WTC11 (cell line): ENCODE results near the gene LMAN2. TPM values are rescaled to one million over a fixed set of nuclear protein-coding genes. Genes with fewer than 3 reads are reported as not detected.

Experiments used
- ATAC-seq: fragments of 200-7000 bp; cut with Tn5 transposase; 2 replicates; pipeline ENCODE4 v1.10.0; 2021; ENCODE audit warnings: mild to moderate bottlenecking, moderate library complexity
- CTCF ChIA-PET: fragments of 300-600 bp; sonication (Branson Sonifier 250); formaldehyde crosslinking; loops from one replicate; lab custom pipeline; 2021; ENCODE audit warnings: antibody characterized with exemption; lab: Charles Lee
- POLR2A ChIA-PET: fragments of 350-600 bp; sonication (Branson Sonifier 250); formaldehyde crosslinking; loops from one replicate; lab custom pipeline; 2021; ENCODE audit warnings: antibody characterized with exemption; lab: Charles Lee
- DNase-seq: peaks from one replicate; pipeline ENCODE4 v3.0.0; 2021; ENCODE audit warnings: low spot score
- H3K27ac Mint-ChIP-seq: 2 replicates; pipeline ENCODE4 v1.8.0; 2021; ENCODE audit warnings: mixed read lengths
- H3K27me3 Mint-ChIP-seq: 2 replicates; pipeline ENCODE4 v1.8.0; 2021; ENCODE audit warnings: low read depth, mild to moderate bottlenecking, moderate library complexity, mixed read lengths
- H3K36me3 Mint-ChIP-seq: 2 replicates; pipeline ENCODE4 v1.8.0; 2021; ENCODE audit warnings: mixed read lengths
- H3K4me1 Mint-ChIP-seq: 2 replicates; pipeline ENCODE4 v1.8.0; 2022; ENCODE audit warnings: mixed read lengths
- H3K4me3 Mint-ChIP-seq: 2 replicates; pipeline ENCODE4 v1.8.0; 2021; ENCODE audit warnings: mild to moderate bottlenecking, moderate library complexity, mixed read lengths
- H3K9me3 Mint-ChIP-seq: 2 replicates; pipeline ENCODE4 v1.8.0; 2021; ENCODE audit warnings: mixed read lengths
- CREM ChIP-seq: sonication (generic); formaldehyde crosslinking; IDR thresholded peaks from 2 replicates; pipeline ENCODE4 v1.8.1; 2022; ENCODE audit warnings: mild to moderate bottlenecking, missing genetic modification reagents, moderate library complexity
- E2F4 ChIP-seq: sonication (generic); formaldehyde crosslinking; IDR thresholded peaks from 2 replicates; pipeline ENCODE4 v1.8.1; 2022; ENCODE audit warnings: low read depth, mild to moderate bottlenecking, moderate library complexity, missing genetic modification reagents, borderline replicate concordance
- ETV6 ChIP-seq: sonication (generic); formaldehyde crosslinking; IDR thresholded peaks from 2 replicates; pipeline ENCODE4 v1.8.1; 2022; ENCODE audit warnings: mild to moderate bottlenecking, missing genetic modification reagents
- FOXK1 ChIP-seq: sonication (generic); formaldehyde crosslinking; IDR thresholded peaks from 2 replicates; pipeline ENCODE4 v1.8.0; 2022; ENCODE audit warnings: mild to moderate bottlenecking, moderate library complexity, missing genetic modification reagents
- GABPB1 ChIP-seq: sonication (generic); formaldehyde crosslinking; IDR thresholded peaks from 2 replicates; pipeline ENCODE4 v1.8.1; 2023; ENCODE audit warnings: mild to moderate bottlenecking, missing genetic modification reagents
- JUN ChIP-seq: sonication (generic); formaldehyde crosslinking; IDR thresholded peaks from 2 replicates; pipeline ENCODE4 v1.8.0; 2023; ENCODE audit warnings: mild to moderate bottlenecking, missing genetic modification reagents
- MYBL2 ChIP-seq: sonication (generic); formaldehyde crosslinking; IDR thresholded peaks from 2 replicates; pipeline ENCODE4 v1.8.1; 2023; ENCODE audit warnings: mild to moderate bottlenecking, moderate library complexity, missing genetic modification reagents
- NFYB ChIP-seq: sonication (generic); formaldehyde crosslinking; conservative IDR thresholded peaks from 2 replicates; pipeline ENCODE4 v1.8.0; 2022; ENCODE audit warnings: low read depth, missing genetic modification reagents
- RELA ChIP-seq: sonication (generic); formaldehyde crosslinking; IDR thresholded peaks from 2 replicates; pipeline ENCODE4 v1.8.1; 2022; ENCODE audit warnings: missing genetic modification reagents, mild to moderate bottlenecking, borderline replicate concordance
- SMAD3 ChIP-seq: sonication (generic); formaldehyde crosslinking; IDR thresholded peaks from 2 replicates; pipeline ENCODE4 v1.8.0; 2022; ENCODE audit warnings: missing genetic modification reagents, mild to moderate bottlenecking, borderline replicate concordance
- SP1 ChIP-seq: sonication (generic); formaldehyde crosslinking; conservative IDR thresholded peaks from 2 replicates; pipeline ENCODE4 v1.8.1; 2022; ENCODE audit warnings: missing genetic modification reagents
- TEAD1 ChIP-seq: sonication (generic); formaldehyde crosslinking; IDR thresholded peaks from 2 replicates; pipeline ENCODE4 v1.8.0; 2022; ENCODE audit warnings: mild to moderate bottlenecking, missing genetic modification reagents
- ZBTB21 ChIP-seq: sonication (generic); formaldehyde crosslinking; IDR thresholded peaks from 2 replicates; pipeline ENCODE4 v1.8.1; 2023; ENCODE audit warnings: mild to moderate bottlenecking, missing genetic modification reagents, borderline replicate concordance
- ZNF232 ChIP-seq: sonication (generic); formaldehyde crosslinking; IDR thresholded peaks from 2 replicates; pipeline ENCODE4 v1.8.0; 2022; ENCODE audit warnings: mild to moderate bottlenecking, missing genetic modification reagents
- ZNF396 ChIP-seq: fragments of 250-450 bp; sonication (Bioruptor Pico); IDR thresholded peaks from 2 replicates; pipeline ENCODE4 v1.8.0; 2021; ENCODE audit warnings: mild to moderate bottlenecking, moderate library complexity, borderline replicate concordance
- total RNA-seq: library from RNA; stranded (reverse); gene quantifications from 3 replicates; pipeline ENCODE4 v1.2.3, GENCODE V29; 2021
- TF ChIP-seq, protein P1 (sequence below): sonication (generic); formaldehyde crosslinking; IDR thresholded peaks from 2 replicates; pipeline ENCODE4 v1.8.0; 2022; ENCODE audit warnings: mild to moderate bottlenecking, missing genetic modification reagents
- TF ChIP-seq, protein P2 (sequence below): sonication (generic); formaldehyde crosslinking; IDR thresholded peaks from 2 replicates; pipeline ENCODE4 v1.8.1; 2022; ENCODE audit warnings: mild to moderate bottlenecking, moderate library complexity, missing genetic modification reagents
- TF ChIP-seq, protein P3 (sequence below): sonication (generic); formaldehyde crosslinking; conservative IDR thresholded peaks from 2 replicates; pipeline ENCODE4 v1.8.1; 2023; ENCODE audit warnings: mild to moderate bottlenecking, low read depth, missing genetic modification reagents, moderate library complexity
- TF ChIP-seq, protein P4 (sequence below): sonication (generic); formaldehyde crosslinking; IDR thresholded peaks from 2 replicates; pipeline ENCODE4 v1.8.0; 2022; ENCODE audit warnings: mild to moderate bottlenecking, missing genetic modification reagents
- TF ChIP-seq, protein P5 (sequence below): sonication (generic); formaldehyde crosslinking; IDR thresholded peaks from 2 replicates; pipeline ENCODE4 v1.8.1; 2023; ENCODE audit warnings: mild to moderate bottlenecking, missing genetic modification reagents
- TF ChIP-seq, protein P6 (sequence below): sonication (generic); formaldehyde crosslinking; IDR thresholded peaks from 2 replicates; pipeline ENCODE4 v1.8.1; 2023; ENCODE audit warnings: mild to moderate bottlenecking, missing genetic modification reagents, moderate library complexity
- TF ChIP-seq, protein P7 (sequence below): sonication (generic); formaldehyde crosslinking; IDR thresholded peaks from 2 replicates; pipeline ENCODE4 v1.8.0; 2022; ENCODE audit warnings: mild to moderate bottlenecking, missing genetic modification reagents

Gene LMAN2
- total RNA-seq, 1 experiment from 2014 or later, result 162 TPM

GRCh38 chr5:177311723-177312648, 39.5 kb downstream of the LMAN2 start, which contains the start of gene MXD3:
Gene MXD3 (minus strand): TSS chr5:177311898. CDS start chr5:177311830, 68 bp downstream.
- H3K4me3 Mint-ChIP-seq, result peak within 1 kb of the TSS; percentile 84
- H3K36me3 Mint-ChIP-seq, result peaks cover 2% of the 10 kb centered on the region
- H3K27me3 Mint-ChIP-seq, result no peaks in the 10 kb centered on the region
- peaks cover 18% of the 10 kb centered on the region for H3K4me1 Mint-ChIP-seq
- DNase-seq, result peak; percentile 99
- H3K9me3 Mint-ChIP-seq, result no peaks in the 10 kb centered on the region
- H3K27ac Mint-ChIP-seq, result peak within 1 kb of the TSS; percentile 32; the same call in 1 of the 2 replicates
- CTCF ChIA-PET, result interaction anchor here (0.5 to 4.5 kb wide), 22 partner anchors 10 to 200 kb away, joined by 3 to 91 read pairs (median 5); partner anchors contain the start of genes PDLIM7 and PRR7
- POLR2A ChIA-PET, result interaction anchor here (0.6 to 2.3 kb wide), 4 partner anchors 8 to 114 kb away, joined by 3 to 8 read pairs (median 4); partner anchors contain the start of genes GRK6, PRELID1 and RAB24
- ATAC-seq, result peak; percentile 71
- TF ChIP-seq, protein P1, sequence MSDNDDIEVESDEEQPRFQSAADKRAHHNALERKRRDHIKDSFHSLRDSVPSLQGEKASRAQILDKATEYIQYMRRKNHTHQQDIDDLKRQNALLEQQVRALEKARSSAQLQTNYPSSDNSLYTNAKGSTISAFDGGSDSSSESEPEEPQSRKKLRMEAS (CRISPR knock-in tag), result peak; percentile 97
- TF ChIP-seq, protein P2, sequence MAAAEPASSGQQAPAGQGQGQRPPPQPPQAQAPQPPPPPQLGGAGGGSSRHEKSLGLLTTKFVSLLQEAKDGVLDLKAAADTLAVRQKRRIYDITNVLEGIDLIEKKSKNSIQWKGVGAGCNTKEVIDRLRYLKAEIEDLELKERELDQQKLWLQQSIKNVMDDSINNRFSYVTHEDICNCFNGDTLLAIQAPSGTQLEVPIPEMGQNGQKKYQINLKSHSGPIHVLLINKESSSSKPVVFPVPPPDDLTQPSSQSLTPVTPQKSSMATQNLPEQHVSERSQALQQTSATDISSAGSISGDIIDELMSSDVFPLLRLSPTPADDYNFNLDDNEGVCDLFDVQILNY (CRISPR knock-in tag), result peak; percentile 89
- TF ChIP-seq SMAD3 (CRISPR knock-in tag), result no peak; the same call in 1 of the 2 replicates
- peak; percentile 95 for TF ChIP-seq MYBL2 (CRISPR knock-in tag)
- TF ChIP-seq, protein P3, sequence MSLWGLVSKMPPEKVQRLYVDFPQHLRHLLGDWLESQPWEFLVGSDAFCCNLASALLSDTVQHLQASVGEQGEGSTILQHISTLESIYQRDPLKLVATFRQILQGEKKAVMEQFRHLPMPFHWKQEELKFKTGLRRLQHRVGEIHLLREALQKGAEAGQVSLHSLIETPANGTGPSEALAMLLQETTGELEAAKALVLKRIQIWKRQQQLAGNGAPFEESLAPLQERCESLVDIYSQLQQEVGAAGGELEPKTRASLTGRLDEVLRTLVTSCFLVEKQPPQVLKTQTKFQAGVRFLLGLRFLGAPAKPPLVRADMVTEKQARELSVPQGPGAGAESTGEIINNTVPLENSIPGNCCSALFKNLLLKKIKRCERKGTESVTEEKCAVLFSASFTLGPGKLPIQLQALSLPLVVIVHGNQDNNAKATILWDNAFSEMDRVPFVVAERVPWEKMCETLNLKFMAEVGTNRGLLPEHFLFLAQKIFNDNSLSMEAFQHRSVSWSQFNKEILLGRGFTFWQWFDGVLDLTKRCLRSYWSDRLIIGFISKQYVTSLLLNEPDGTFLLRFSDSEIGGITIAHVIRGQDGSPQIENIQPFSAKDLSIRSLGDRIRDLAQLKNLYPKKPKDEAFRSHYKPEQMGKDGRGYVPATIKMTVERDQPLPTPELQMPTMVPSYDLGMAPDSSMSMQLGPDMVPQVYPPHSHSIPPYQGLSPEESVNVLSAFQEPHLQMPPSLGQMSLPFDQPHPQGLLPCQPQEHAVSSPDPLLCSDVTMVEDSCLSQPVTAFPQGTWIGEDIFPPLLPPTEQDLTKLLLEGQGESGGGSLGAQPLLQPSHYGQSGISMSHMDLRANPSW (CRISPR knock-in tag), result no peak
- TF ChIP-seq, protein P4, sequence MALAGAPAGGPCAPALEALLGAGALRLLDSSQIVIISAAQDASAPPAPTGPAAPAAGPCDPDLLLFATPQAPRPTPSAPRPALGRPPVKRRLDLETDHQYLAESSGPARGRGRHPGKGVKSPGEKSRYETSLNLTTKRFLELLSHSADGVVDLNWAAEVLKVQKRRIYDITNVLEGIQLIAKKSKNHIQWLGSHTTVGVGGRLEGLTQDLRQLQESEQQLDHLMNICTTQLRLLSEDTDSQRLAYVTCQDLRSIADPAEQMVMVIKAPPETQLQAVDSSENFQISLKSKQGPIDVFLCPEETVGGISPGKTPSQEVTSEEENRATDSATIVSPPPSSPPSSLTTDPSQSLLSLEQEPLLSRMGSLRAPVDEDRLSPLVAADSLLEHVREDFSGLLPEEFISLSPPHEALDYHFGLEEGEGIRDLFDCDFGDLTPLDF (CRISPR knock-in tag), result peak; percentile 87
- 0 out of 2 replicates have a peak, but pooled peaks have one; percentile 59 for TF ChIP-seq ETV6 (CRISPR knock-in tag)
- TF ChIP-seq, protein P5, sequence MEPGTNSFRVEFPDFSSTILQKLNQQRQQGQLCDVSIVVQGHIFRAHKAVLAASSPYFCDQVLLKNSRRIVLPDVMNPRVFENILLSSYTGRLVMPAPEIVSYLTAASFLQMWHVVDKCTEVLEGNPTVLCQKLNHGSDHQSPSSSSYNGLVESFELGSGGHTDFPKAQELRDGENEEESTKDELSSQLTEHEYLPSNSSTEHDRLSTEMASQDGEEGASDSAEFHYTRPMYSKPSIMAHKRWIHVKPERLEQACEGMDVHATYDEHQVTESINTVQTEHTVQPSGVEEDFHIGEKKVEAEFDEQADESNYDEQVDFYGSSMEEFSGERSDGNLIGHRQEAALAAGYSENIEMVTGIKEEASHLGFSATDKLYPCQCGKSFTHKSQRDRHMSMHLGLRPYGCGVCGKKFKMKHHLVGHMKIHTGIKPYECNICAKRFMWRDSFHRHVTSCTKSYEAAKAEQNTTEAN (CRISPR knock-in tag), result peak; percentile 35; the same call in 1 of the 2 replicates
- TF ChIP-seq E2F4, result peak; percentile 92; the same call in 1 of the 2 replicates
- TF ChIP-seq, protein P6, sequence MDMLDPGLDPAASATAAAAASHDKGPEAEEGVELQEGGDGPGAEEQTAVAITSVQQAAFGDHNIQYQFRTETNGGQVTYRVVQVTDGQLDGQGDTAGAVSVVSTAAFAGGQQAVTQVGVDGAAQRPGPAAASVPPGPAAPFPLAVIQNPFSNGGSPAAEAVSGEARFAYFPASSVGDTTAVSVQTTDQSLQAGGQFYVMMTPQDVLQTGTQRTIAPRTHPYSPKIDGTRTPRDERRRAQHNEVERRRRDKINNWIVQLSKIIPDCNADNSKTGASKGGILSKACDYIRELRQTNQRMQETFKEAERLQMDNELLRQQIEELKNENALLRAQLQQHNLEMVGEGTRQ (CRISPR knock-in tag), result peak; percentile 79
- TF ChIP-seq GABPB1 (CRISPR knock-in tag), result 0 out of 2 replicates have a peak, but pooled peaks have one; percentile 46
- TF ChIP-seq CREM (CRISPR knock-in tag), result peak; percentile 43; the same call in 1 of the 2 replicates
- TF ChIP-seq ZNF396 (CRISPR knock-in tag), result no peak
- TF ChIP-seq FOXK1 (CRISPR knock-in tag), result peak; percentile 96
- TF ChIP-seq, protein P7, sequence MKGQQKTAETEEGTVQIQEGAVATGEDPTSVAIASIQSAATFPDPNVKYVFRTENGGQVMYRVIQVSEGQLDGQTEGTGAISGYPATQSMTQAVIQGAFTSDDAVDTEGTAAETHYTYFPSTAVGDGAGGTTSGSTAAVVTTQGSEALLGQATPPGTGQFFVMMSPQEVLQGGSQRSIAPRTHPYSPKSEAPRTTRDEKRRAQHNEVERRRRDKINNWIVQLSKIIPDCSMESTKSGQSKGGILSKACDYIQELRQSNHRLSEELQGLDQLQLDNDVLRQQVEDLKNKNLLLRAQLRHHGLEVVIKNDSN (CRISPR knock-in tag), result peak; percentile 82
- TF ChIP-seq JUN (CRISPR knock-in tag), result no peak
- no peak for TF ChIP-seq ZBTB21
- TF ChIP-seq NFYB (CRISPR knock-in tag), result peak; percentile 91
- TF ChIP-seq ZNF232 (CRISPR knock-in tag), result peak; percentile 89; the same call in 1 of the 2 replicates
- peak; percentile 65; the same call in 1 of the 2 replicates for TF ChIP-seq SP1
- no peak; the same call in 1 of the 2 replicates for TF ChIP-seq TEAD1 (CRISPR knock-in tag)
- TF ChIP-seq RELA, result 0 out of 2 replicates have a peak, but pooled peaks have one; percentile 41
